ENCODE measurements around the gene PJA2.

DNA sequence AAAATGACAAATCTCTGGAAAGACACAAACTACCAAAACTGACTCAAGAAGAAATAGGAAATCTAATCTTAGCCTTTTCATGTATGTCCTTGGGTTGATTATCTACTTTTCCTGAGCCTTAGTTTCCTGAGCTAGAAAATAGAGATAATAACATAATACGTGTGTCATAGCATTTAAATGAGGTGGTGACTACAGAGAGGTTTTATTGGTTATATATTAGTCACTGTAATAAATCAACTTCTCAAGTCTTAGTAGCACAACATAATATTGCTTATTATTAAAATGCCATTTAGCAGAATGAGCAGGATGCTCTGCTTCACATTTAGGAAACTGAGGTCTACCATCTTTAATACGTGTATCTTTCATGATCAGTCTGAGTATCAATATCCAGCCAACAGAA lies 7.1 kb upstream of the PJA2 start:
- TF ChIP-seq POLR2A (IDR thresholded peaks at IDR 0.05; ENCODE audit: low read depth, low read length) (no peak), POLR2AphosphoS5 (IDR thresholded peaks at IDR 0.05; ENCODE audit: low read depth, low read length) (no peak), TAF1 (IDR thresholded peaks at IDR 0.05; ENCODE audit: borderline replicate concordance, low read depth, low read length) (no peak)

Measured in GM12892 (cell line).